GM12878 (cell line): Measurements from ENCODE around the gene ATRN. TPM values are rescaled to one million over a fixed set of nuclear protein-coding genes. Genes with fewer than 3 reads are reported as not detected.

ENCODE experiments used
- ATAC-seq: fragments of 200-7000 bp; cut with Tn5 transposase; 3 replicates; pipeline ENCODE4 v1.9.1; 2020; ENCODE audit warnings: mild to moderate bottlenecking, moderate library complexity
- BruUV-seq: library from RNA; stranded (reverse); fragments of 400-500 nt; replicated peaks from 2 replicates; lab custom pipeline; 2021; lab: Mats Ljungman, UMichigan
- CTCF ChIA-PET: fragments of 300-600 bp; sonication (Branson Sonifier 250); formaldehyde crosslinking; extraction: SDS; loops from one replicate; lab custom pipeline; 2021; ENCODE audit warnings: inconsistent platforms; lab: Yijun Ruan, JAX
- POLR2A ChIA-PET: fragments of 350-600 bp; formaldehyde crosslinking; extraction: SDS; loops from one replicate; lab custom pipeline; 2021; ENCODE audit warnings: inconsistent platforms; lab: Charles Lee
- RAD21 ChIA-PET: fragments of 300-600 bp; sonication (Branson Sonifier 250); formaldehyde crosslinking; loops from one replicate; lab custom pipeline; 2023; ENCODE audit warnings: antibody characterized with exemption; ENCODE audit not compliant: unreplicated experiment; lab: Charles Lee
- SMC1A ChIA-PET: fragments of 300-600 bp; sonication (Branson Sonifier 250); formaldehyde crosslinking; loops from one replicate; lab custom pipeline; 2023; ENCODE audit not compliant: unreplicated experiment, uncharacterized antibody; lab: Charles Lee
- DNase-seq: peaks from one replicate; pipeline ENCODE4 v3.0.0-alpha.2; 2011; ENCODE audit warnings: low read depth, low spot score
- FAIRE-seq: peaks from 3 replicates; lab custom pipeline; 2011; peaks lifted over from hg19 to GRCh38; lab: Jason Lieb, UNC
- H2AFZ ChIP-seq: 2 replicates; pipeline ENCODE4 v1.6.0; 2011; ENCODE audit warnings: low read depth, low read length, control low read depth; ENCODE audit not compliant: control insufficient read depth
- H3K27ac ChIP-seq: 2 replicates; pipeline ENCODE4 v1.5.1; 2011; ENCODE audit warnings: control low read depth; ENCODE audit not compliant: control insufficient read depth, insufficient read depth
- H3K27me3 ChIP-seq, 2 experiments: replicated peaks in 1 of 2; 2 replicates each; pipeline versions ENCODE4 v1.6.0 to v1.6.1; 2011; ENCODE audit warnings: low read length in 1 of 2; ENCODE audit not compliant: control insufficient read depth in 2 of 2, insufficient read depth in 2 of 2
- H3K36me3 ChIP-seq, 2 experiments: 2 replicates each; pipeline ENCODE4 v1.5.1; 2011; ENCODE audit warnings: low read length in 1 of 2; ENCODE audit not compliant: control insufficient read depth in 2 of 2, insufficient read depth in 2 of 2
- H3K4me1 ChIP-seq: 2 replicates; pipeline ENCODE4 v1.6.1; 2011; ENCODE audit warnings: mild to moderate bottlenecking, low read length, moderate library complexity, mixed read lengths; ENCODE audit not compliant: control insufficient read depth, insufficient read depth
- H3K4me2 ChIP-seq: 2 replicates; pipeline ENCODE4 v1.6.0; 2011; ENCODE audit warnings: control low read depth; ENCODE audit not compliant: control insufficient read depth, insufficient read depth
- H3K4me3 ChIP-seq: fragments of 200-600 bp; sonication (generic); 2 replicates; pipeline ENCODE4 v1.5.1; 2016
- H3K79me2 ChIP-seq: 2 replicates; pipeline ENCODE4 v1.6.0; 2011; ENCODE audit warnings: low read length; ENCODE audit not compliant: control insufficient read depth, insufficient read depth
- H3K9ac ChIP-seq: 2 replicates; pipeline ENCODE4 v1.8.0; 2011; ENCODE audit warnings: low read length, control low read depth, mixed read lengths; ENCODE audit not compliant: control insufficient read depth, insufficient read depth
- H3K9me3 ChIP-seq: replicated peaks from 3 replicates; pipeline ENCODE4 v1.5.1; 2011; ENCODE audit warnings: mild to moderate bottlenecking, low read length; ENCODE audit not compliant: control insufficient read depth, insufficient read depth
- H4K20me1 ChIP-seq: 2 replicates; pipeline ENCODE4 v1.6.0; 2011; ENCODE audit not compliant: control insufficient read depth, insufficient read depth
- BMI1 ChIP-seq: fragments of 450-650 bp; IDR thresholded peaks from 2 replicates; pipeline ENCODE4 v1.6.1; 2016; ENCODE audit warnings: mild to moderate bottlenecking, moderate library complexity, borderline replicate concordance
- HDAC2 ChIP-seq: fragments of 200-600 bp; sonication (generic); IDR thresholded peaks from 2 replicates; pipeline ENCODE4 v1.6.1; 2017
- KAT2A ChIP-seq: conservative IDR thresholded peaks from 2 replicates; pipeline ENCODE4 v1.6.1; 2011; ENCODE audit warnings: low read depth, low read length; ENCODE audit not compliant: control insufficient read depth
- NBN ChIP-seq: fragments of 450-650 bp; IDR thresholded peaks from 2 replicates; pipeline ENCODE4 v1.6.1; 2016
- NKRF ChIP-seq: fragments of 450-650 bp; conservative IDR thresholded peaks from 2 replicates; pipeline ENCODE4 v1.6.1; 2017; ENCODE audit warnings: mild to moderate bottlenecking, moderate library complexity
- YBX1 ChIP-seq: fragments of 450-650 bp; IDR thresholded peaks from 2 replicates; pipeline ENCODE4 v1.6.1; 2016; ENCODE audit warnings: antibody characterized with exemption
- ZNF24 ChIP-seq: fragments of 450-650 bp; IDR thresholded peaks from 2 replicates; pipeline ENCODE4 v1.6.1; 2017; ENCODE audit warnings: antibody characterized with exemption, mild to moderate bottlenecking
- WGBS: methylation state at CpG from one replicate; pipeline ENCODE4 v1.1.6; 2016; ENCODE audit warnings: low lambda C conversion rate; ENCODE audit not compliant: insufficient replicate concordance, insufficient coverage; ENCODE audit errors: missing lambda C conversion rate; 5-methylcytosine and 5-hydroxymethylcytosine counted together
- in situ Hi-C: fragments of 300-500 bp; cut with MboI; formaldehyde crosslinking; loops from 9 replicates; pipeline ENCODE4 v1.14.3; 2018; ENCODE audit warnings: mixed read lengths
- intact Hi-C: fragments of 100-400 bp; cut with micrococcal nuclease; formaldehyde crosslinking; loops from one replicate; pipeline ENCODE4 v1.14.2; 2022; ENCODE audit not compliant: unreplicated experiment
- polyA plus RNA-seq, 11 experiments: library from polyadenylated mRNA; depleted of rRNA in 4 of 11; unstranded in 6 of 11; stranded (reverse) in 5 of 11; fragments of >200 nt; fragmentation: Nextera tagmentation in 4 of 11; fragmentation: Illumina TruSeq in 1 of 11; extraction: Ambion mirVana in 4 of 11; extraction: Trizol in 1 of 11; gene quantifications; 1 replicate in 1 of 11; 2 replicates in 10 of 11; pipeline versions ENCODE4 v1.2.1 to v1.2.3, GENCODE V29; 2011 to 2016; ENCODE audit warnings: inconsistent platforms in 2 of 11, missing spikeins in 2 of 11, low read depth in 1 of 11
- total RNA-seq, 4 experiments: library from RNA; depleted of rRNA in 3 of 4; stranded (reverse); fragments of >200 nt in 3 of 4; fragmentation: Illumina TruSeq in 1 of 4; extraction: Trizol in 1 of 4; gene quantifications; 2 replicates each; pipeline versions ENCODE4 v1.2.1 to v1.2.3, GENCODE V29; 2013 to 2021
- TF ChIP-seq, protein P1 (sequence below): fragments of 450-650 bp; IDR thresholded peaks from 2 replicates; pipeline ENCODE4 v1.6.1; 2018; ENCODE audit warnings: borderline replicate concordance, mild to moderate bottlenecking; ENCODE audit not compliant: partially characterized antibody

ATRN gene
- total and polyA plus RNA-seq, 10 of the 15 experiments (the other 5 are each of a cell fraction or from before 2014, with no cell fraction given), result 0.71 to 11.6 (median 6.9) TPM

DNA sequence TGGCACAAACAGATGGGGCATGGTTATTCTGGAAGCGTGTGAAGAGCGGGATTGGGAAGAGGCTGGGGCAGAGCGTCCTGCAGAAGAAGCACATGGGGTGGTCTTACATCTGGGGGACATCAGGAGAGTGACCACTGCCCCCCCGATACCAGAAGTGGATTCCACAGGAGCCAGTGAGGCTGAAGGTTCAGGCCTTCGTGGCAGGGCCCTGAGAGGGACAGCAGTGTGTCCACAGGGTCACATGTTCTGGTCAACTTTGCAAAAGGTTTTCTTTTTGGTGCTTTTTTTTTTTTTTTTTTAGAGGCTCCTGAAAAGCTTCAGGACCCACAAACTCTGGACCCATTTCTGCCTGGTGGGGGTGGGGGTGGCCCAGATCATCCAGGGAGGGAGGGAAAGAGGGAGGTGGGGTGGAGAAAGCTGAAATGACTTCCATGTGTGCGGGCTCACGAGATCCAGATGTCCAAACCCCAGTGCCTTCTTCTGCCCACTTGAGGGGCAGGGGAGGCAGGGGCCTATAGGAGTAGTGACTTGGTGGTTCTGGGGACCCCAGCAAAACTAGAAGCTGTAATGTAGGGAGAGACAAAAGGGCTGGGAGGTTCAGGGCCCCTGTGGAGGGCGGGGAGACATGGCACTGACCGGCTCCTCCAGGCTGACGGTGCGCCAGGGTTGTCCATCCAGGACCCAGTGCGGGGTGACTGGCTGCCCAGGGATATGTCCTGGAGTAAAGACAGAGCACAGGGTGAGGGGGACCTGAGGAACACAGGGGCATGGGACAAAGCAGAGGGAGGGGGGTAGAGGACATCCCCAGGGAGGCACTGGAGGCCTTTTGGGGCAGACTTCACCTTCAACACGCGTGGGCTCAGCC lies 208.3 kb downstream of the ATRN start:
- H2AFZ ChIP-seq, result no peak overlapping the region
- no peak for TF ChIP-seq NBN
- TF ChIP-seq, all 136 proteins: peak for 0
- H3K27me3 ChIP-seq, result peaks cover 3% of the 10 kb centered on the region in 2 experiments; a peak in 2 of 4 replicates
- H3K4me3 ChIP-seq, result no peak overlapping the region
- intact Hi-C loops (loop anchor here (5.0 kb wide), 1 partner anchor 88 kb away; the partner anchor contains the start of gene ADISSP), in situ Hi-C loops (no loop called here)
- ChIA-PET SMC1A (interaction anchor here (0.6 kb wide), 1 partner anchor 175 kb away, joined by 3 read pairs; no protein-coding TSS in a partner anchor), CTCF (interaction anchor here (0.6 to 1.0 kb wide), 2 partner anchors 18 to 37 kb away, joined by 3 read pairs; no protein-coding TSS in a partner anchor), POLR2A (interaction anchor here (0.8 kb wide), 1 partner anchor 28 kb away, joined by 3 read pairs; no protein-coding TSS in a partner anchor), RAD21 (interaction anchor here (0.6 to 1.0 kb wide), 3 partner anchors 29 to 347 kb away, joined by 3 read pairs; no protein-coding TSS in a partner anchor)
- WGBS, result 37% methylated on average over 14 of the region's 14 CpGs
- H4K20me1 ChIP-seq, result no peaks in the 10 kb centered on the region; the same call in 1 of the 2 replicates
- DNase-seq (no peak), ATAC-seq (no peak), FAIRE-seq (no peak)
- BruUV-seq, result no TSS peak
- no peak overlapping the region for H3K27ac ChIP-seq
- H3K36me3 ChIP-seq, result no peaks in the 10 kb centered on the region
- no peaks in the 10 kb centered on the region for H3K9me3 ChIP-seq
- no peaks in the 10 kb centered on the region for H3K79me2 ChIP-seq
- no peak overlapping the region for H3K4me2 ChIP-seq
- no peak overlapping the region for H3K9ac ChIP-seq
- no peaks in the 10 kb centered on the region; the same call in 1 of the 2 replicates for H3K4me1 ChIP-seq

GRCh38 chr20:3679749-3680700 lies 209.2 kb downstream of the ATRN start:
- in situ Hi-C loops, result no loop called here
- CTCF ChIA-PET, result interaction anchor here (1.0 kb wide), 1 partner anchor 36 kb away, joined by 3 read pairs; no protein-coding TSS in a partner anchor
- TF ChIP-seq BMI1 (no peak), NKRF (no peak), HDAC2 (no peak), ZNF24 (no peak), YBX1 (no peak), KAT2A (no peak)
- TF ChIP-seq, protein P1, sequence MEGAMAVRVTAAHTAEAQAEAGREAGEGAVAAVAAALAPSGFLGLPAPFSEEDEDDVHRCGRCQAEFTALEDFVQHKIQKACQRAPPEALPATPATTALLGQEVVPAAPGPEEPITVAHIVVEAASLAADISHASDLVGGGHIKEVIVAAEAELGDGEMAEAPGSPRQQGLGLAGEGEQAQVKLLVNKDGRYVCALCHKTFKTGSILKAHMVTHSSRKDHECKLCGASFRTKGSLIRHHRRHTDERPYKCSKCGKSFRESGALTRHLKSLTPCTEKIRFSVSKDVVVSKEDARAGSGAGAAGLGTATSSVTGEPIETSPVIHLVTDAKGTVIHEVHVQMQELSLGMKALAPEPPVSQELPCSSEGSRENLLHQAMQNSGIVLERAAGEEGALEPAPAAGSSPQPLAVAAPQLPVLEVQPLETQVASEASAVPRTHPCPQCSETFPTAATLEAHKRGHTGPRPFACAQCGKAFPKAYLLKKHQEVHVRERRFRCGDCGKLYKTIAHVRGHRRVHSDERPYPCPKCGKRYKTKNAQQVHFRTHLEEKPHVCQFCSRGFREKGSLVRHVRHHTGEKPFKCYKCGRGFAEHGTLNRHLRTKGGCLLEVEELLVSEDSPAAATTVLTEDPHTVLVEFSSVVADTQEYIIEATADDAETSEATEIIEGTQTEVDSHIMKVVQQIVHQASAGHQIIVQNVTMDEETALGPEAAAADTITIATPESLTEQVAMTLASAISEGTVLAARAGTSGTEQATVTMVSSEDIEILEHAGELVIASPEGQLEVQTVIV, result no peak

More at GRCh38 chr20:3679749-3680700, 209.2 kb downstream of the ATRN start:
- no peak overlapping the region for H3K9ac ChIP-seq
- no peaks in the 10 kb centered on the region for H3K9me3 ChIP-seq
- ATAC-seq (no peak), FAIRE-seq (no peak), DNase-seq (no peak)
- RAD21 ChIA-PET, result interaction anchor here (0.6 to 1.0 kb wide), 3 partner anchors 28 to 346 kb away, joined by 3 read pairs; no protein-coding TSS in a partner anchor
- SMC1A ChIA-PET, result no interaction called here
- intact Hi-C loops, result loop anchor here (5.0 to 10.0 kb wide), 2 partner anchors 87 to 405 kb away; partner anchors contain the start of gene ADISSP
- H3K79me2 ChIP-seq, result no peaks in the 10 kb centered on the region
- H3K36me3 ChIP-seq, result no peaks in the 10 kb centered on the region
- H3K27ac ChIP-seq, result no peak overlapping the region
- BruUV-seq, result no TSS peak
- peaks cover 3% of the 10 kb centered on the region in 2 experiments; a peak in 2 of 4 replicates for H3K27me3 ChIP-seq
- H3K4me3 ChIP-seq, result no peak overlapping the region
- WGBS, result 26% methylated on average over 18 of the region's 18 CpGs
- H3K4me2 ChIP-seq, result no peak overlapping the region
- no peak overlapping the region for H2AFZ ChIP-seq
- POLR2A ChIA-PET, result no interaction called here
- H4K20me1 ChIP-seq, result no peaks in the 10 kb centered on the region; the same call in 1 of the 2 replicates
- H3K4me1 ChIP-seq, result no peaks in the 10 kb centered on the region; the same call in 1 of the 2 replicates
